Dedifferentiated amniotic fluid mesenchymal stem cell (primary cell): ENCODE results near the gene TSKU.

Experiments
- DNase-seq: peaks from one replicate; pipeline ENCODE4 v3.0.0-alpha.2; 2016; ENCODE audit errors: extremely low spot score

Gene TSKU

GRCh38 chr11:76846441-76846840, 63.3 kb downstream of the TSKU start:
- DNase-seq = no peak
